22Rv1 (cell line): Measurements from ENCODE around the gene ATRNL1.

Experiments
- ZFX ChIP-seq: fragments of 450-650 bp; IDR thresholded peaks from 2 replicates; pipeline ENCODE4 v1.6.1; 2017; ENCODE audit warnings: antibody characterized with exemption, borderline replicate concordance
- TF ChIP-seq, protein P1 (sequence below): fragments of 450-650 bp; IDR thresholded peaks from 2 replicates; pipeline ENCODE4 v1.5.1; 2017; ENCODE audit warnings: mild to moderate bottlenecking

DNA sequence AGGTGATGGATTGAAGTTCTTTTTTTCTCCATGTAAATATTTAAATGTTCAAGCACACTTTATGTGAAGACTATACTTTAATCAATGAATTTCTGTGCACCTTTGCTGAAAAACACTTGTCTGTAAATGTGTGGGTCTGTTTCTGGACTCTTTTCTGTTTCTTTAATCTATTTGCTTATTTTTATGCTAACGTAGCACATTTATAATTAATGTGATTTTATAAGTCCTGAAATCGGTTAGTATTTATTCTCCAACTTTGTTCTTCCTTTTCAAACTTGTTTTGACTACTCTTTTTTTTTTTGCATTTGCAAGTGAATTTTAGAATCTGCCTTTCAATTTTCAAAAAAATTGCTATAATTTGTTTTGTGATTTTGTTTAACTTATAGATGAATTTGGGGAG is 334.4 kb downstream of the ATRNL1 start:
- TF ChIP-seq, protein P1, sequence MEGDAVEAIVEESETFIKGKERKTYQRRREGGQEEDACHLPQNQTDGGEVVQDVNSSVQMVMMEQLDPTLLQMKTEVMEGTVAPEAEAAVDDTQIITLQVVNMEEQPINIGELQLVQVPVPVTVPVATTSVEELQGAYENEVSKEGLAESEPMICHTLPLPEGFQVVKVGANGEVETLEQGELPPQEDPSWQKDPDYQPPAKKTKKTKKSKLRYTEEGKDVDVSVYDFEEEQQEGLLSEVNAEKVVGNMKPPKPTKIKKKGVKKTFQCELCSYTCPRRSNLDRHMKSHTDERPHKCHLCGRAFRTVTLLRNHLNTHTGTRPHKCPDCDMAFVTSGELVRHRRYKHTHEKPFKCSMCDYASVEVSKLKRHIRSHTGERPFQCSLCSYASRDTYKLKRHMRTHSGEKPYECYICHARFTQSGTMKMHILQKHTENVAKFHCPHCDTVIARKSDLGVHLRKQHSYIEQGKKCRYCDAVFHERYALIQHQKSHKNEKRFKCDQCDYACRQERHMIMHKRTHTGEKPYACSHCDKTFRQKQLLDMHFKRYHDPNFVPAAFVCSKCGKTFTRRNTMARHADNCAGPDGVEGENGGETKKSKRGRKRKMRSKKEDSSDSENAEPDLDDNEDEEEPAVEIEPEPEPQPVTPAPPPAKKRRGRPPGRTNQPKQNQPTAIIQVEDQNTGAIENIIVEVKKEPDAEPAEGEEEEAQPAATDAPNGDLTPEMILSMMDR: no peak
- no peak for TF ChIP-seq ZFX
